GM13976 (cell line): ENCODE measurements around the gene TCTN3.
"Not testable (repeated sequence)": the region's sequence is repeated elsewhere in the genome, so short reads cannot be mapped to it uniquely, and the experiment has no call there.

Experiments used
- DNase-seq: peaks from one replicate; pipeline ENCODE4 v3.0.0; 2012; ENCODE audit warnings: low spot score
- CTCF ChIP-seq: IDR thresholded peaks from 2 replicates; pipeline ENCODE4 v1.5.1; 2012; ENCODE audit warnings: borderline replicate concordance, mild to moderate bottlenecking; ENCODE audit not compliant: insufficient read depth; ENCODE audit errors: extremely low read depth, missing control alignments, control extremely low read depth
- in situ Hi-C: fragments of 300-500 bp; cut with MboI; formaldehyde crosslinking; loops from one replicate; pipeline ENCODE4 v1.12.0; 2022; ENCODE audit warnings: low sequenced_read_pairs, mixed read lengths, inconsistent platforms; ENCODE audit not compliant: unreplicated experiment

The TCTN3 gene

DNA sequence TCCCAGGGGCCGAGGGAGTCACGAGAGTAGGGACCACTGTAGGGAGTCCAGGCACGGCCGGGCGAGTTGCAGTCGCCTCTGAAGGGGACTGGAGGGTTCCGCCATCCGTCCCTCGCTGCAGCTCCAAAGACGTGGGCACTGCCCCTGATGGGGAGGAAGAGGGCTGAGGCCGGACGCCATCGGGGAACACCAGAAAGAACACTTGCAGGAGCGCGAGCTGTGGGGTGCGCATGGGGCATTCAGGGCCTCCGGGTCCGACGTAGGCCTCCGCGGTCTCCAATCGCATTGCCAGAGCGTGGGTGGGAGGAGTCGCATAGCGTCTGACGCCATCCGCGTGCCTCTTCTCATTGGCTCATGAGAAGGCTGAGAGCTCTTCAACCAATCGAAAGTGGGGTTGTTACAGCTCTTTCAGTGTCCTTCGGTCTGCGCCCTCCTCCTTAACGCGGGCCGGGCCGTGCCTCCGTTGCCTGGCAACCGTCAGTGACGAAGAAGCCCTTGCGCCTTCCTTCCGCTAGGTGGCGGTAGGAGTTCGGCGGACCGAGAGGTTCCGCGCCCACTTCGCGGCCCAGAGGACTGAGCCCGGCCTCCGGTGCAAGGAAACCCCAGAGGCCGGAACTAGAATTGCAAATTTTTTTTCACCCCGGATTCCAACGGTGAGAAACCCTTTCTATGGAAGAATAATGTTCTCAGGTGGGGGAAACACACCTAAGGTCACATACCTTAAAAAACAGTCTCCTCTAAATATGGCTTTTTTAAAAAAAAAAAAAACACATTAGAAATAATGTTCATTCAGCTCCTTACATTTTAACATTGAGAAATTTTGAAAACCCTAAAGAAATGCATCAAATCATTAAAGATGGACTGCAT is at the start of gene TCTN3:
Gene TCTN3 (minus strand): TSS at position 260 of the 867 bp plus-strand sequence. CDS start 28 bp downstream, at position 232.
- DNase-seq: peak; percentile 99
- in situ Hi-C loops: no loop called here
- TF ChIP-seq CTCF: peak; percentile 99

DNA sequence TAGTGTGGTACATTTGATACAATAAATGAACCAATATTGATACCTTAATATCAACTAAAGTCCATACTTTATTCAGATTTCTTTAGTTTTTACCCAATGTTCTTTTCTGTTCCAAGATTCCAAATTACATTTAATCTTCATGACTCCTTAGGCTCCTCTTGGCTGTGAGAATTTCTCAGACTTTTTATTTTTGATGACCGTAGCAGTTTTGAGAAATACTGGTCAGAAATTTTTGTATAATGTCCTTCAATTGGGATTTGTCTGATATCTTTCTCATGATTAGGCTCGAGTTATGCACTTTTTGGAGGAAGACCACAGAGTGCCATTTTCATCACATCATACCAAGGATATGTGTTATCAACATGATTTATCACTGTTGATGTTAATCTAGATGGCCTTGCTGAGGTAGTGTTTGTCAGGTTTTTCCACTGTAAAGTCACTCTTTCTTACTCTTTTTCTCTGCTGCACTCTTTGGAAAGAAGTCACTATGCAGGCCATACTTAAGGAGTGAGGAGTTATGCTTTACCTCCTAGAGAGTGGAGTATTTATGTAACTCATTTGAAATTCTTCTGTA is 49.3 kb upstream of the TCTN3 start:
- no peak for TF ChIP-seq CTCF
- in situ Hi-C loops: no loop called here

GRCh38 chr10:95742485-95742884 is 48.8 kb upstream of the TCTN3 start:
- in situ Hi-C loops: no loop called here

More for the DNA sequence above, 49.3 kb upstream of the TCTN3 start:
- DNase-seq: no peak

GRCh38 chr10:95741807-95742467 is 48.2 kb upstream of the TCTN3 start:
- in situ Hi-C loops: no loop called here
- TF ChIP-seq CTCF: peak; percentile 19
- DNase-seq: peak; percentile 49

More at GRCh38 chr10:95742485-95742884, 48.8 kb upstream of the TCTN3 start:
- no peak for DNase-seq
- no peak for TF ChIP-seq CTCF

DNA sequence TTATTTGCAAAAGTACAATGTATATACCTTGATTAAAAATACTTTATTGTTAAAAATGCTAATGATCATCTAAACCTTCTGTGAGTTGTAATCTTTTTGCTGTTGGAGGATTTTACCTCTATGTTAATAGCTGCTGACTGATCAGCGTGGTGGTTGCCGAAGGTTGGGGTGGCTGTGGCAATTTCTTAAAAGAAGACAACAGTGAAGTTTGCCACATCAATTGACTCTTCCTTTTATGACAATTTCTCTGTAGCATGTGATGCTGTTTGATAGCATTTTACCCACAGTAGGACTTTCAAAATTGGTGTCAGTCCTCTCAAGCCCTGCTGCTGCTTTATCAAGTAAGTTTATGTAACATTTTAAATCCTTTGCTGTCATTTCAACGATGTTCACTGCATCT is 45.3 kb upstream of the TCTN3 start:
- in situ Hi-C loops: no loop called here
- DNase-seq: no peak
- TF ChIP-seq CTCF: no peak

- DNase-seq, in situ Hi-C loops: not testable (repeated sequence)
Observed at GRCh38 chr10:95732907-95733306, 39.2 kb upstream of the TCTN3 start.

GRCh38 chr10:95730233-95730632 is 36.5 kb upstream of the TCTN3 start:
- no peak for DNase-seq
- TF ChIP-seq CTCF: no peak
- in situ Hi-C loops: no loop called here
